ENCODE results near the gene RHEX. TPM values are rescaled to one million over a fixed set of nuclear protein-coding genes. Genes with fewer than 3 reads are reported as not detected.

Gene RHEX
- total RNA-seq, 1 donor from 2014 or later: 0.42 TPM

- TF ChIP-seq CTCF (IDR thresholded peaks at IDR 0.05; ENCODE audit: insufficient read depth, low read length, poor library complexity, severe bottlenecking): no peak
- Histone ChIP-seq H3K4me3 (ENCODE audit: low read depth, low read length) (no peak overlapping the region), H3K36me3 (ENCODE audit: control insufficient read depth, insufficient read depth, low read length) (no peaks in the 10 kb centered on the region), H3K27me3 (ENCODE audit: control insufficient read depth, insufficient read depth, low read length) (peaks cover 2% of the 10 kb centered on the region)
- DNase-seq (ENCODE audit: low read depth): no peak
Observed at GRCh38 chr1:206040328-206040727, 12.6 kb upstream of the RHEX start.

GRCh38 chr1:206041640-206042039 lies 11.3 kb upstream of the RHEX start:
- no peak overlapping the region for H3K4me3 ChIP-seq (ENCODE audit: low read depth, low read length)
- DNase-seq (ENCODE audit: low read depth): no peak
- no peaks in the 10 kb centered on the region for H3K36me3 ChIP-seq (ENCODE audit: control insufficient read depth, insufficient read depth, low read length)
- no peak for TF ChIP-seq CTCF (IDR thresholded peaks at IDR 0.05; ENCODE audit: insufficient read depth, low read length, poor library complexity, severe bottlenecking)
- H3K27me3 ChIP-seq (ENCODE audit: control insufficient read depth, insufficient read depth, low read length): peaks cover 2% of the 10 kb centered on the region

- no peak for DNase-seq (ENCODE audit: low read depth)
- Histone ChIP-seq H3K36me3 (ENCODE audit: control insufficient read depth, insufficient read depth, low read length) (no peaks in the 10 kb centered on the region), H3K27me3 (ENCODE audit: control insufficient read depth, insufficient read depth, low read length) (no peaks in the 10 kb centered on the region), H3K4me3 (ENCODE audit: low read depth, low read length) (no peak overlapping the region)
- TF ChIP-seq CTCF (IDR thresholded peaks at IDR 0.05; ENCODE audit: insufficient read depth, low read length, poor library complexity, severe bottlenecking): no peak
Observed at GRCh38 chr1:206047271-206047670, 5.7 kb upstream of the RHEX start.

- Histone ChIP-seq H3K36me3 (ENCODE audit: control insufficient read depth, insufficient read depth, low read length) (no peaks in the 10 kb centered on the region), H3K4me3 (ENCODE audit: low read depth, low read length) (no peak overlapping the region), H3K27me3 (ENCODE audit: control insufficient read depth, insufficient read depth, low read length) (no peaks in the 10 kb centered on the region)
- DNase-seq (ENCODE audit: low read depth): no peak
- no peak for TF ChIP-seq CTCF (IDR thresholded peaks at IDR 0.05; ENCODE audit: insufficient read depth, low read length, poor library complexity, severe bottlenecking)
Observed at GRCh38 chr1:206048582-206048981, 4.4 kb upstream of the RHEX start.

GRCh38 chr1:206049293-206049692 lies 3.7 kb upstream of the RHEX start:
- Histone ChIP-seq H3K4me3 (ENCODE audit: low read depth, low read length) (no peak overlapping the region), H3K27me3 (ENCODE audit: control insufficient read depth, insufficient read depth, low read length) (no peaks in the 10 kb centered on the region), H3K36me3 (ENCODE audit: control insufficient read depth, insufficient read depth, low read length) (no peaks in the 10 kb centered on the region)
- DNase-seq (ENCODE audit: low read depth): no peak
- TF ChIP-seq CTCF (IDR thresholded peaks at IDR 0.05; ENCODE audit: insufficient read depth, low read length, poor library complexity, severe bottlenecking): no peak

- TF ChIP-seq CTCF (IDR thresholded peaks at IDR 0.05; ENCODE audit: insufficient read depth, low read length, poor library complexity, severe bottlenecking): no peak
- no peak overlapping the region for H3K4me3 ChIP-seq (ENCODE audit: low read depth, low read length)
- H3K36me3 ChIP-seq (ENCODE audit: control insufficient read depth, insufficient read depth, low read length): no peaks in the 10 kb centered on the region
- H3K27me3 ChIP-seq (ENCODE audit: control insufficient read depth, insufficient read depth, low read length): no peaks in the 10 kb centered on the region
- DNase-seq (ENCODE audit: low read depth): no peak
Observed at GRCh38 chr1:206049919-206050600, 2.9 kb upstream of the RHEX start.
